Inferior parietal cortex (tissue), 1 donor: ENCODE results near the gene CAP1.

Experiments used
- DNase-seq: peaks from one replicate; pipeline ENCODE4 v3.0.0-alpha.2; 2016; ENCODE audit errors: extremely low spot score

Gene CAP1

GRCh38 chr1:40058453-40059337 lies 18.2 kb downstream of the CAP1 start:
- no peak for DNase-seq

- no peak for DNase-seq
Observed at GRCh38 chr1:40059338-40059959, 18.9 kb downstream of the CAP1 start.

GRCh38 chr1:40059960-40060750 lies 19.6 kb downstream of the CAP1 start:
- no peak for DNase-seq

- no peak for DNase-seq
Observed at GRCh38 chr1:40064797-40065499, 24.4 kb downstream of the CAP1 start.

- no peak for DNase-seq
Observed at GRCh38 chr1:40067023-40067422, 26.5 kb downstream of the CAP1 start.

GRCh38 chr1:40067851-40068250 lies 27.3 kb downstream of the CAP1 start:
- DNase-seq: no peak

- no peak for DNase-seq
Observed at GRCh38 chr1:40072142-40072541, 31.6 kb downstream of the CAP1 start.

- DNase-seq: no peak
Observed at GRCh38 chr1:40073062-40073461, 32.5 kb downstream of the CAP1 start.

GRCh38 chr1:40075266-40075665 lies 34.7 kb downstream of the CAP1 start:
- DNase-seq: no peak

GRCh38 chr1:40076895-40077312 lies 36.4 kb downstream of the CAP1 start:
- DNase-seq: no peak

GRCh38 chr1:40078512-40079333 lies 38.2 kb downstream of the CAP1 start:
- peak; percentile 74 for DNase-seq

- no peak for DNase-seq
Observed at GRCh38 chr1:40079774-40080400, 39.4 kb downstream of the CAP1 start.

- no peak for DNase-seq
Observed at GRCh38 chr1:40081871-40082270, 41.3 kb downstream of the CAP1 start.

- DNase-seq: peak; percentile 80
Observed at GRCh38 chr1:40084750-40085149, 44.2 kb downstream of the CAP1 start.

GRCh38 chr1:40090652-40091355 lies 50.3 kb downstream of the CAP1 start:
- no peak for DNase-seq

- no peak for DNase-seq
Observed at GRCh38 chr1:40092241-40092640, 51.7 kb downstream of the CAP1 start.

GRCh38 chr1:40092706-40093639 lies 52.4 kb downstream of the CAP1 start:
- DNase-seq: no peak

GRCh38 chr1:40094466-40095110 lies 54.1 kb downstream of the CAP1 start:
- DNase-seq: no peak
